ENCODE data around the gene NEURL2. TPM values are rescaled to one million over a fixed set of nuclear protein-coding genes. Genes with fewer than 3 reads are reported as not detected.

NEURL2 gene
- total RNA-seq, 1 donor from 2014 or later = 2.8 TPM

DNA sequence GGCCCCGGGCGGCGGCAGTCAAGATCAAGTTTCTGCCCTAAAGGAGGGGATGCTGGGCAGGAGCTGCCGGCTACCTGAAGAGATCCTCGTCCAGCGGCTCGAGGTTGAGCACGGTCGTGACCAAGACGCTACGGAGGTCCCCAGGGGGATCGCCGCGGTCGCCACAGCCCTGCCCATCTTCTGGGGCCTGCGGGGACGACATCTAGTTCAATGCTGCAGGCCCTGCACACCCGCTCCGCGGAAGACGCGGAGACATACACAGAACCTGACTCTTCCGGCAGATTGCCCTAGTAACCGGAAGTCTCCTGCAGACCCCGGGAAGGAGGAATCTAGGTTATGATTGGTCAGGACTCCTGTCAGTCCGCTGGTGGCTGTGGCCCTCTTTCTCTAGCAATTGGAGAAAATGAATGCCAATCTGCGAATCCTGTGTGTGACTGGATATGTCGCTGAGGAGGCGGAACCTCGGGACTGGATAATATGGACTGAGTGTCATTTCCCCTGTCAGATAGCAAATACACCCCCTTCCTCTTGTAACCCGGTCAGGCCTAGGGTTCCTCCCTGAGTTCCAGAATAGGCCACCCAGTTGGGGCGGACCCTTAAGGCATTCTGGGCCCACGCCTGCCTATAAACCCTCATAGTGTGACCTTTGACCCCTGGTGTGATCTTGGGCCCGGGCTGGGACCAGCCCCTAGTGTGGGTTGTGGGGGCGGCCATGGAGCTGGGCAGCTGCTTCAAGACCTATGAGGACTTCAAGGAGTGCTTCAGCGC lies 33.7 kb downstream of the NEURL2 start, which contains the start of the genes ACOT8 and ZSWIM3:
TSS of gene ACOT8 (minus strand) at position 279 of the 768 bp plus-strand sequence. CDS start at position 202, 77 bp downstream.
TSS of gene ZSWIM3 (plus strand) at position 501 of the 768 bp plus-strand sequence. CDS start at position 713, 212 bp downstream.
- intact Hi-C loops (cut with DNase I) = no loop called here
- H3K9me3 ChIP-seq = no peaks in the 10 kb centered on the region
- H3K27ac ChIP-seq = peak within 1 kb of the TSS; percentile 92
- peak within 1 kb of the TSS; percentile 99 for H3K4me3 ChIP-seq
- H3K27me3 ChIP-seq = no peaks in the 10 kb centered on the region
- peak; percentile 88 for DNase-seq
- ATAC-seq = peak; percentile 99
- TF ChIP-seq CTCF (IDR thresholded peaks at IDR 0.05) = no peak
- H3K4me1 ChIP-seq = peaks cover 21% of the 10 kb centered on the region
- peaks cover 16% of the 10 kb centered on the region for H3K36me3 ChIP-seq

GRCh38 chr20:45853484-45853883 lies 37.5 kb downstream of the NEURL2 start:
- TF ChIP-seq CTCF (IDR thresholded peaks at IDR 0.05) = no peak
- Histone ChIP-seq H3K27me3 (no peaks in the 10 kb centered on the region), H3K4me1 (peaks cover 21% of the 10 kb centered on the region), H3K4me3 (no peak overlapping the region), H3K9me3 (no peaks in the 10 kb centered on the region), H3K36me3 (peaks cover 28% of the 10 kb centered on the region), H3K27ac (no peak overlapping the region)
- DNase-seq = no peak
- intact Hi-C loops (cut with DNase I) = no loop called here
- no peak for ATAC-seq

DNA sequence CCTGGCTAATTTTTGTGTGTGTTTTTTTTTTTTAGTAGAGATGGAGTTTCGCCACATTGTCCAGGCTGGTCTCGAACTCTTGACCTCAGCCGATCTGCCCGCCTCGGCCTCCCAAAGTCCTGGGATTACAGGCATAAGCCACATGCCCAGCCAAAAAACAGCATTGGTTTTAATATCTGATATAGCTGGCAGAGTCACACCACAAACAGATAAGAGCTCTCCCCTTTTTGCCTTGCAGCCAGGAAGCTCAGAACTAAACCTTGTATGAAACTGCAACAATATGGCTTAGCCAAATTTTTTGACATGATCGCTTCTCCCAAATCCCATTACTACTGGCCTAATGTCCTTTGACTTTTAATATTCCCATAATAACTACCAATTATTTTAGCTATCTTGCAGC lies 38.7 kb downstream of the NEURL2 start:
- no peaks in the 10 kb centered on the region for H3K9me3 ChIP-seq
- intact Hi-C loops (cut with DNase I) = no loop called here
- no peak overlapping the region for H3K27ac ChIP-seq
- no peak for TF ChIP-seq CTCF (IDR thresholded peaks at IDR 0.05)
- no peak overlapping the region for H3K4me3 ChIP-seq
- DNase-seq (no peak), ATAC-seq (no peak)
- peaks cover 15% of the 10 kb centered on the region for H3K4me1 ChIP-seq
- peaks cover 36% of the 10 kb centered on the region for H3K36me3 ChIP-seq
- no peaks in the 10 kb centered on the region for H3K27me3 ChIP-seq

DNA sequence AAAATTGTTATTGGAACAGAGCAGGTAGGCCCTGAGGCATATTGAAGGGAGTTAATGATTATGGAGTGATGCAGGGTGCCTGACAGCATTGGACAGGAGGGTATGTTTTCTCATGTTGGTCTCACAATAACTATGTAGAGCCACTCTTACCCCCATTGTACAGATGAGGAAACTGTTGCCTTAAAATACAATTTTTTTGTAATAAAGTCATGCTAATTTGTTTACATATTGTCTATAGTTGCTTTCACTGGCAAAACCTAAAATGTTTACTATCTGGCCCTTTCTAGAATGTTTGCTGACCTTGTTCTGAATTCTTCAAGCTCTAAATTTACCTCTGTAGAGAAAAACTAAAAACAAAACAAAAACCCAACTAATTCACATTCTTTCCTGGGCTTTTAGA lies 39.5 kb downstream of the NEURL2 start:
- ATAC-seq = no peak
- peaks cover 14% of the 10 kb centered on the region for H3K4me1 ChIP-seq
- H3K36me3 ChIP-seq = peaks cover 39% of the 10 kb centered on the region

GRCh38 chr20:45850926-45851325 lies 40.1 kb downstream of the NEURL2 start:
- intact Hi-C loops (cut with DNase I) = no loop called here
- no peak for DNase-seq
- TF ChIP-seq CTCF (IDR thresholded peaks at IDR 0.05) = no peak
- Histone ChIP-seq H3K4me3 (no peak overlapping the region), H3K27me3 (no peaks in the 10 kb centered on the region), H3K27ac (no peak overlapping the region), H3K9me3 (no peaks in the 10 kb centered on the region), H3K36me3 (peaks cover 45% of the 10 kb centered on the region), H3K4me1 (peaks cover 9% of the 10 kb centered on the region)
- no peak for ATAC-seq

More for the DNA sequence above, 39.5 kb downstream of the NEURL2 start:
- DNase-seq = no peak
- H3K27me3 ChIP-seq = no peaks in the 10 kb centered on the region
- intact Hi-C loops (cut with DNase I) = no loop called here
- no peak for TF ChIP-seq CTCF (IDR thresholded peaks at IDR 0.05)
- H3K27ac ChIP-seq = no peak overlapping the region
- H3K9me3 ChIP-seq = no peaks in the 10 kb centered on the region
- no peak overlapping the region for H3K4me3 ChIP-seq
